Measurements from ENCODE around the gene CHRM3. TPM values are rescaled to one million over a fixed set of nuclear protein-coding genes. Genes with fewer than 3 reads are reported as not detected.

CHRM3 gene
- total RNA-seq, 1 experiment from 2014 or later = 4.2 TPM

DNA sequence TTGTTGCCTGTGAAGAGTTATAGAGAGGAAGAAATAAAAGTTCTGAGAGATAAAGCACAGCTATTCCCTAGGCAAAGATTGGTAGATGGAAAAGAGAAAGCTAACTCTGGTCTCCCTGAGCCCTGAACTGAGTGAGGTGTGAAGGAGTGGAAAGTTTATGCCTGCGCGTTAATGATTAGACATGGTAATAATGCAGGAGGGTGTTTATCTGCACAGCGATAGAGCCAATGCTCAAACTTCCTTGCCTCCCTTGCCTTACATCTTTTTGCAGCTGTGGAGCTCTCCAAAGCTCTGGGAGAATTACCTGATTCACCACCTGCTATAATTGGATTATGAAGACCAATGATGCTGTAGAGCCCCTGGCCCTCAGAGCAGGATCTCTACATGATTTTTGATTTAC lies 32.8 kb upstream of the CHRM3 start:
- Mint-ChIP-seq H3K36me3 (ENCODE audit: insufficient read depth in 1 of 3, low read depth in 3 of 3) (no peaks in the 10 kb centered on the region), H3K9me3 (no peaks in the 10 kb centered on the region), H3K4me1 (no peaks in the 10 kb centered on the region), H3K27ac (no peak overlapping the region), H3K27me3 (ENCODE audit: low read depth) (no peaks in the 10 kb centered on the region), H3K4me3 (no peak overlapping the region)
- TF ChIP-seq CTCF (conservative IDR thresholded peaks at IDR 0.05) = no peak
- Histone ChIP-seq H2BK15ac (ENCODE audit: low read depth, low read length) (no peak overlapping the region), H3K79me2 (ENCODE audit: insufficient read depth, low read length) (peaks cover 2% of the 10 kb centered on the region; the same call in 1 of the 2 replicates), H4K20me1 (ENCODE audit: control insufficient read depth, insufficient read depth, insufficient read length) (no peaks in the 10 kb centered on the region), H4K8ac (replicated peaks; ENCODE audit: insufficient read length, low read depth, low read length) (no peak overlapping the region), H3K79me1 (ENCODE audit: insufficient read depth, low read depth, low read length, poor library complexity, severe bottlenecking) (no peaks in the 10 kb centered on the region), H3K9ac (ENCODE audit: extremely low read depth, insufficient read length, low read length) (no peak overlapping the region), H2AFZ (ENCODE audit: low read length) (no peak overlapping the region), H2BK12ac (ENCODE audit: insufficient read length, low read depth, low read length) (no peak overlapping the region), H4K5ac (ENCODE audit: insufficient read length, low read depth, low read length) (no peak overlapping the region), H3K27ac (ENCODE audit: insufficient read length, low read depth, low read length) (no peak overlapping the region), H3K14ac (ENCODE audit: insufficient read depth, low read length) (no peak overlapping the region), H4K91ac (ENCODE audit: insufficient read length, low read depth, low read length) (no peak overlapping the region), H3K4me1 (ENCODE audit: insufficient read depth, low read length) (no peaks in the 10 kb centered on the region), H3K23ac (ENCODE audit: insufficient read length, low read depth, low read length) (no peak overlapping the region), H2BK20ac (ENCODE audit: low read depth, low read length, poor library complexity, severe bottlenecking) (no peak overlapping the region), H3K9me3 (ENCODE audit: control insufficient read depth, low read depth, low read length) (no peaks in the 10 kb centered on the region), H2AK5ac (ENCODE audit: insufficient read length, low read length) (no peak overlapping the region), H3K18ac (ENCODE audit: insufficient read length, low read depth, low read length) (no peak overlapping the region), H3K27me3 (ENCODE audit: insufficient read depth, low read length) (no peaks in the 10 kb centered on the region), H3T11ph (ENCODE audit: low read length) (no peak overlapping the region), H2BK120ac (ENCODE audit: low read depth, low read length, poor library complexity, severe bottlenecking) (no peak overlapping the region), H3K56ac (ENCODE audit: insufficient read length, low read depth, low read length) (no peak overlapping the region), H3K4ac (ENCODE audit: low read depth, low read length) (no peak overlapping the region), H3K23me2 (ENCODE audit: insufficient read length, low read depth, low read length, poor library complexity, severe bottlenecking) (no peaks in the 10 kb centered on the region), H2BK5ac (ENCODE audit: insufficient read length, low read length) (no peak overlapping the region), H3K4me2 (ENCODE audit: insufficient read depth, insufficient read length, low read length) (no peak overlapping the region)
- WGBS (ENCODE audit: extremely low coverage, insufficient read length, low lambda C conversion rate) = no CpG with 5 or more reads among the region's 3 CpGs
- no peak for DNase-seq

All from H9 (cell line).